Activated CD4-positive, CD25-positive, alpha-beta regulatory T cell (primary cell): ENCODE results near the gene SGO1.

ENCODE experiments used
- DNase-seq, 4 experiments: peaks; one replicate each; lab custom pipeline; 2025; lab: John Stamatoyannopoulos, UW

The SGO1 gene

DNA sequence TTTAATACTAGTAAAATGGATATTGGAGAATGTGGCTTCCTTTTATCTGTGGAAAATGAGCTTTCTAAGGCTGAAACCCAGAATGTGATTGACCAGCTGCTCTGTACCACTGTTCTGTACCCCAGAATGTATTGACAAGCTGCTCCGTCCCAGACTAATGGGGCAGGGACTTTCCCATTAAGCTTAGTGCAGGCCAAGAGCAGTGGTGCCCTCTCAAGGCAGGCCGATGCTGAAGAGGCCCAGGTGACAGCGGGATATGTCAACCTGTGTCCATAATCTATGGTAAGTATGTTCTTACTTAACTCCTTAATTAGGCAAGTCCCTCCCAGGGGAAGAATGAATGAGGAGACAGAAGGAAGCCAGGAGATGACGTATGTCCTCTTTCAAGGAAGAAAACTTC, 31.1 kb downstream of the SGO1 start:
- DNase-seq: no peak

DNA sequence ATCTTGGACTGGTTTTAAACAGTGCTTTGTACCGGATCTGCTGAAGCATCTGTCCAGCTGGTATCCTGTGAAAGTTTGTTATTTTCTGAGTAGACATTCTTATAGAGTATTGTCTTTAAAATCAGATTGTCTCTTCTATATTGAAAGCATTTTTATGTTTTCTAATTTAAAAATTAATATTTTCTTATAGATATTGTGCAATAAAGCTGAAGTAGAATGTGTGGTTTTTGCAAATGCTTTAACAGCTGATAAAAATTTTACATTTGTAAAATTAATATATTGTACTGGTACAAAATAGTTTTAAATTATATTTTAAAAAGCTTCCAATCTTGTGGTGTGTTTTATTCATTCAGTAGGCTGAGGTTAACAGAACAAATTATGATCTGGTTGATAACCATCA, 31.9 kb downstream of the SGO1 start:
- DNase-seq: no peak

DNA sequence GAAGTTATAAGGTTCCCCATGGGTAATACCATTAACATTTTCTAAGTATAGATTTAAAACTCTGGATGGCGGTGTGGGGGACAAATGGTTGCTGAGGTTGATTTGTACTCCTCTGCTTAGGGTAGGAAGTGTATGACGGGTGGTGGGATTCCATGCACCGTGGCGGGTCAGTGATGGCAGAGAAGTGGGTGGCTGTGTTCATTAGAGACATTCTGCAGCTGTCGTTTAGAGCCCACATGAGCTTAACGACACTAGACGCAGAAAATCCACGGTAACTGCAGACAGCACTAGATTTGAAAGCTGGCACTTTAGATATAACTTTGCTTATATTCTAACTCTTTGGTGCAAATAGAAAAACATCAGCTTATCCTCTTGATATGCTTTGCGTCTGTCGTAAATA, 37.5 kb downstream of the SGO1 start:
- no peak for DNase-seq

DNA sequence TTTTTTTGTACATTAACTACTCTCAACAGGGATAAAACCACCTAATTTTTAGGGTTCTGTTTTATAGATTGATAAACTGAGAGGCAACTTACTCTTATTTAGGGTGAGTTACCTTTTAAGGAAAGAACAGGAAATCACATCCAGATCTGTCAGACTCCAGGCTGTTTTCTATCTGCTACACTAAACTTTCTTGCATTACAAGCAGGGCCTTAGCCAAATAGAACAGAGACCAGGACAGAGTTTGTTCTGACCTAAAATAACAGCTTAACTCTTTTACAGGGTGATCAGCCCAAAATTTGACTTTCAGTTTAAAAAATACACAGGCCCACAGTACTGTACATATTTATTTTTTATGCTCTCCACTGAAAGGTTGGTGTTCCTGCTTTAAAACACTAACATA, 38.6 kb downstream of the SGO1 start:
- no peak for DNase-seq

DNA sequence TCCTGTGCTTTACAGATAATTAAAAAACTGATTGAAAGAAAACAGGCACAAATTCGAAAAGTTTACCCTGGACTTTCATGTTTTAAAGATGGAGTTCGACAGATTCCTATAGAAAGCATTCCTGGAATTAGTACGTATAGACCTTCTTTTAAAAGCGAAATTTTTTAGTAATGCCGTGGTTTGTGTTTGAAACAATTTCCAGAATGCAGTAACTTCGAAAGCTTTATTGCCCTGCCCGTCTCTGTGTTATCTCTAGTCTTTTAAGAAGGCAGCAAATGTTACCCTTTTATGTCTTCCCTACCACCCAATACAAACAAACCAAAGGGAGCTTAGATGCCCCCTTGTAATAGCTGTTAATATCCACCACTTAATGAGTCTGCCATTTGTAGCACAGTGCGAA, 39.7 kb downstream of the SGO1 start:
- no peak for DNase-seq

DNA sequence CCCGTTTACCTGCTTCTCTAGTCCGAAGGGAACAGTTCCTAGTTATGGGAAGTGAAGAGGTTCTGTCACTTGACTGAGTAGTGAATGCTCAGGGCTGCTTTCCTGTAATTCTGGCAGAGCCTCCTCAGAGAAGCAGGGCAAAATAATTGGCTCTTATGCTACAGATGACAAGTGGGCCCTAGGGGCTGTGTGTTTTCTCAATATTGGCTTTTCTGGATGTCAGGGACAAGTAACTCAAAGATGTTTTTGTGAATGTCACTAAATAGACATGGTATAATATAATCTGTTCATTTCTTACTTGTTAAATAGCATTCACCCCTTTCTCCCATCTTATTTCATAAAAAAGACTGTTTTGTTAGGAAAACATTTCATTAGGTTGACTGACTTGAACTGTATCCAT, 40.1 kb downstream of the SGO1 start:
- no peak for DNase-seq

DNA sequence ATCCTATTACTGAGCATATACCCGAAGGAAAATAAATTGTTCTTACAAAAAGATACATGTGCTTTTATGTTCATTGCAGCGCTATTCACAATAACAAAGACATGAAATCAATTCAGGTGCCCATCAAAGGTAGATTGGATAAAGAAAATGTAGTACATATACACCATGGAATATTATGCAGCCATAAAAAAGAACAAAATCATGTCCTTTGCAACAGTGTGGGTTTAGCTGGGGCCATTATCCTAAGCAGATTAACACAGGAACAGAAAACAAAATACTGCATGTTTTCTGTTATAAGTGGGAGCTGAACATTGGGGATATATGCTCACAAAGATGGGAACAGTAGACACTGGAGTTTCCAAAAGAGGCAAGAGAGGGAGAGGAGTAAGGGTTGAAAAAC, 42.5 kb downstream of the SGO1 start:
- DNase-seq: no peak

DNA sequence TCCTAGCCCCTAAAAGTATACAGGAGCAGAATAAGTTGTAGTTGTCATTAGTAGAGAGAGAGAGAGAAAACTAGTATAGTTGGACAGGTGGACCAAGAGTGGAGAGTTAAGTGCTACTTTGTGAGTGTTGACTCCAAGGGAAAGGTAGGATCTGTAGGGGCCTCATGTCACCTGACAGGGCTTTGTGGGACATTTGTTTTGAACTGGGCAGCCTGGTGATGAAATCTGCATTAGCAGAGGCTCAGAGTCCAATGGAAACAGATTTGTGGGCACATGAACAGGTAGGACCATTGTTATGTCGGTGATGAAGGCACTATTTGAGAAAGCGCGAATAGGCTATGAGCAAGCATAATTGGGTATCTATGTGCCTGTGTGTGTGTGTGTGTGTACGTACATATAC, 43.5 kb downstream of the SGO1 start:
- no peak for DNase-seq

DNA sequence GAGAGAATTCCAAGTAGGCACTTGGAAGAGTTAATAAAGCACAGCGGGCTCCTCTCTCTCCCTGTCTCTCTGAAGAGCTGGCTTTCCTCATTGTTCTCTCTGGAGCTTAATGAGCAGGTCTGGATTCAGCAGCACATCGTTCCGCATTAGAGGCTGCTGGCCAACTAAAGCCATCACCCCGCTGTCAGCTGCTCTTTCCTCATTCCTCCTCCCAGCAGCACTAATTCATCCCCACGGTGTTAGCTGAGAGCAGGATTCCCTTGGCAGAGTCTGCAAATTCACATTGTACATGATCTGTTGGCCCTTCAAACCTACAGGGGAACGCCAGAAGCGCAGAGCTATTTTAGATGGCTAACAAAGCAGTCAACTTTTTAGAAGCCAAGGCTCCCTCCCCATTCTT, 44.2 kb downstream of the SGO1 start:
- DNase-seq: no peak

DNA sequence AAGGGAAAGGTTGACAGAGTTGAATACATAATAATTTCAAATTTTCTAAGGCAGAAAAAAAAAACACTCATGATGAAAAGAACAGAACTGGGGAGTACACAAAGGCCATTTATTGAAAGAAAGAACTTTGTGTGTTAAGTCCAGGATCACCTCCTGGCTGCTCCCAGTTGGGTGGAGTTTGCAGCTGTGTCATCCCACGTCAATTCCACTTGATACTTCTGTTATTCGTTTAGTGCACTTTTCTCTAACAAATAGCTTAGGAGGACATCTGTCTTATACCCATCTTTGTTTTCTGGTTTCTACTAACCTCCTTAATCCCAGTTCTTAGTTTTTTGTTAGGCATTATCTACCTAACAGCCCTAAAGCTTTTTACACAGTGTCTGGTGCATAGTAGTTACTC, 44.7 kb downstream of the SGO1 start:
- DNase-seq: no peak

DNA sequence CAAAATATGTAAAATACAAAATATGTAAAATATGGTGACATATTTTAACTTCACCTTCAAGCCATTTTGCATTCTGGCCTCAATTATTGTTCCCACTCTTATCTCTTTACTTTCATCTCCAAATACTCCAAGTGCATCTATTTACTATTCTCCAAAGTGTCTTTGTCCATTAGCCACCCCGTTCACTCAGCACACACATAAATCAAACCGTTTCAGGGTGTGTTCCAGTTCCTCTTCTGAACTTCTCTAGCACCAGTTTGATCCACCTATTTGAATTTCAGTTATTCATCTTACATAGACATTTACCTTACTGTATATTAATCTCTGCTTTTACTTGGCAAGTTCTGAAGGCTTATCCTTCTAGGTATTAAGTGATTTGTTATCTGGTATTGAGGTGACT, 45.1 kb downstream of the SGO1 start:
- no peak for DNase-seq

DNA sequence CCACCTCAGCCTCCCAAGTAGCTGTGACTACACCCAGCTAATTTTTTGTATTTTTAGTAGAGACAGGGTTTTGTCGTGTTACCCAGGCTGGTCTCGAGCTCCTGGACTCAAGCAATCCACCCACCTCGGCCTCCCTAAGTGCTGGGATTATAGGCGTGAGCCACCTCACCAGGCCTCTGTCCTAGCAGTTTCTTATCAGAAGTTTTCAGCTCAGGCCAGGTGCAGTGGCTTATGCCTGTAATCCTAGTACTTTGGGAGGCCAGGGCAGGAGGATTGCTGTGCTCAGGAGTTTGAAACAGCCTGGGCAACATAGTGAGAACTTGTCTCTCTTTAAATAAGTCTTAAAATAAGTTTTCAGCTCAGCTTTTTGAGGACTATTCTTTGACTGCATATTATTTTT, 48.4 kb downstream of the SGO1 start:
- DNase-seq: no peak

DNA sequence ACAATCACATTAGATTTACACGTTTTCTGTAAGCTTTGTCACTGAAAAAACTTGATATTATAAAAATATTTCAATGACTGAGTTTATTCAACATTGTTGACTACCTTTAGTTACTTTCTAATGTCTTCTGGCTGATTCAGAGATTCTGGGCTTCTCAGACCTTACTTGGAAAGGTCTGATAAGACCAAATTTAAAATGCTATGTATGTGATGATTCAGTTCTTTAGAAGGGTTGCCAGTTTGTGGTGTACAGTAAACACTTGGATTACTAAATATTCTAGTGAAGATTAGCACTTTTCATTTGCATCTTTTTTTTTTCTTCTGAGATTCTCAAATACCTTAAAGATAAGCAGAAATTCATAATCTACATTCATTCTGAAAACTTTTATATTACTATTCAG, 49.8 kb downstream of the SGO1 start:
- no peak for DNase-seq

DNA sequence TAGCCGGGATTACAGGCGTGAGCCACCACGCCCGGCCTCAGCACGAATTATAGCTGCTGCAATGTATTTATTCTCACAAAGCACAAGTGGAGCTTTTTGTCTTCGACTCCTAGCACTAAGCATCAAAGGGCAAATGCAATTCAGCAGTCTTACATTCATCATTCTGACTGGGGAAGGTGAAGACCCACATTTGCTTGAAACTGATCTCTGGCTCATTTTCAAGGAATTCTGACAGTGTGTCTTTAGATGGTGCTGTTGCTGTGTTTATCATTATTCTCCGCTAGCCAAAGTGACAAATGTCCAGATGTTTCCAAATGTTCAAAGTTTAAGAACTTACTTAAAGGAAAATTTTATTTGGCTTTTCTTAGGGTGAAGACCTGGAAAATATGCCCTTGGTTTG, 55.9 kb downstream of the SGO1 start:
- DNase-seq: no peak

DNA sequence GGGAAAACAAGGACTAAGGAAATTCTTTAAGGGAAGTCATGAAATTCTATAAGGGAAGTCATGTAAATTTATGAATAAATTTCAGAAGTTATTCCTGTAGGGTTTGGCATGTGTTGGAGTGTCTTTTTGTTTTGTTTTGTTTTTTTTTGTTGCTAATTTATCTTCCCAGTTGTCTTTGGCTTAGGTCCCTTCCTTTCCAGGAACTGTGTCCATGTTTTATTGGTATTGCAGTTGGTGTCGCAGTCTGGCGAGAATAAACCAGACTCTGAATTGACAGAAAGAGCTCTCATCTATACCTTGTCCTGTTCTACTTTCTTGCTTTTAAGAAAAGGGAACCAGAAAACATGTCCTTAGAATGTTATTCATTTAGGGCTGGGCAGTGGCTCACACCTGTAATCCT, 57.6 kb downstream of the SGO1 start:
- DNase-seq: no peak

DNA sequence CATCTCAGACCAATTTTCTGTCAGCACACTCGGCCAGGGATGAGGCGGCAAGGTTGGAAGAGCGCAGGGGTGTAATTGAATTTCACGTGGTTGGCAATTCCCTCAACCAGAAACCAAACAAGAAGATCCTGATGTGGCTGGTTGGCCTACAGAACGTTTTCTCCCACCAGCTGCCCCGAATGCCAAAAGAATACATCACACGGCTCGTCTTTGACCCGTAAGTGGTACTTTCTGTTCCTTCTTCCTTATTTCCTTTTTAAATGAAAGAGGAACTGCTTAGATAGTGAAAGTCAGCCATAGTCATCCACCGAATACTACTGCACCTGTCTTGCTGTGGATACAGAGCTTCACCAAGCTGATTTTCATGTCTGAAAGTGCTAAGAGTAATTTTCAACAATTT, 60.1 kb downstream of the SGO1 start:
- no peak for DNase-seq

DNA sequence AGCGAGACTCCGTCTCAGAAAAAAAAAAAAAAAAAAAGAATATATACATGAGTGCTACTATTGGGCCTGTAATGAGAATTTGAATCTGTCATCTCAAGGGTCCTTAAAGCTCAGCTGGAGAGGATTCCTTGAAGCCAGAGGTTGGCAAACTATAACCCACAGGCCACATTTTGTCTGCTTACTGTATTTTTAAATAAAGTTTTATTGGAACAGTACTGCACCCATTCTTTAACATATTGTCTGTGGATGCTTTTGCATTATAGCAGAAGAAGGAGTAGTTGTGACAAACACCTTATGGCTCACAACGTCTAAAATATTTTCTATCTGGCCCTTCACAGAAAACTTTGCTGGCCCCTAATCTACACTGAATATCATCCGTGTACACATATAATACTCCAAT, 60.7 kb downstream of the SGO1 start:
- no peak for DNase-seq

DNA sequence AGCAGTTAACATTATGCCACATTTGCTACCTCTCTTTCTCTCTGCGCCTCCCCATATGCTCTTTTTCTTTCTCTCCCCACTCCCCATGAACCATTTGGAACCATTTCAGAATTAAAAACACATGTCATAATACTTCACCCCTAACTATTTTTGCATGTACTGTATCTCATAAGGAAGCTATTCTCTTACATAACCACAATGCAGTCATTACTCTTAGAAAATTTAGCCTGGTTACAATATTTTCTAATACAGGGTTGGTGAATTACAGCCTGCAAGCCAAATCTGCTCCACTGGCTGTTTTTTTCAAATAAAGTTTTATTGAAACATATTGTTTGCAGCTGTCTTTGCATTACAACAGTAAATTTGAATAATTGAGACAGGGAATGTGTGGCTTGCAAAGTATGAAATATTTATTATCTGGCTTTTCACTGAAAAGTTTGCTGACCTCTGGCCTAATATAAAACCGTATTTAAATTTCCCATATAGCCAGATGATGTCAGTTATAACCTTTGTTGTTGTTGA, 62.8 kb downstream of the SGO1 start:
- DNase-seq: no peak

DNA sequence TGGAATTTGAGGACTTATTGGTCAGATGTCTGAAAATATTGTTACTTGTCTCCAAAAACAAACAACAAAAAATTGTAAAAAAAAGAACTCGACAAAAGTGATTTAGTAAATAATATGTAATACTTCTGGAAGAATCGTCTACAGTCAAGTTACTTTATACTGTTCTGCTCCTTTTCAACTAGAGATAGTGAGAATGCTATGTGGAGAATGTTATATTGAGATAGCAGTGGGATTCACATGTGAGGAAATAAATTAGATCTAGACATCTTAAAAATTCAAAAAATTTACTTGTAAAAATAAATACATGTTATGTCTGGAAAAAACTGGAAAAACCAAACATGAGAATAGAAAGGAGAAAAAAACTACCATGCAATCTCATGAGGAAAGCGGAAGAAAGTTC, 64.9 kb downstream of the SGO1 start:
- no peak for DNase-seq
